OCI-LY7 (cell line): ENCODE measurements around the gene GALNT14. TPM values are rescaled to one million over a fixed set of nuclear protein-coding genes. Genes with fewer than 3 reads are reported as not detected.

Source experiments
- BruUV-seq: library from RNA; stranded (reverse); fragments of 400-500 nt; replicated peaks from 2 replicates; lab custom pipeline; 2021; lab: Mats Ljungman, UMichigan
- CTCF ChIA-PET: fragments of 300-600 bp; sonication (Branson Sonifier 250); formaldehyde crosslinking; loops from one replicate; lab custom pipeline; 2022; ENCODE audit warnings: antibody characterized with exemption; ENCODE audit not compliant: unreplicated experiment; lab: Charles Lee
- POLR2A ChIA-PET: fragments of 300-600 bp; sonication (Branson Sonifier 250); formaldehyde crosslinking; loops from one replicate; lab custom pipeline; 2022; ENCODE audit warnings: antibody characterized with exemption; lab: Charles Lee
- DNase-seq: peaks from one replicate; pipeline ENCODE4 v3.0.0-alpha.2; 2015; ENCODE audit warnings: low spot score
- H2AFZ ChIP-seq: fragments of 200-600 bp; sonication (generic), shearing (Covaris generic); 2 replicates; pipeline ENCODE4 v1.6.1; 2014; ENCODE audit warnings: mild to moderate bottlenecking, antibody characterized with exemption, low read length, moderate library complexity
- H3K27ac ChIP-seq: fragments of 200-600 bp; sonication (generic); 2 replicates; pipeline ENCODE4 v1.5.1; 2014; ENCODE audit warnings: mixed run types, low read depth, mild to moderate bottlenecking, moderate library complexity, low read length, inconsistent platforms; ENCODE audit not compliant: poor library complexity, severe bottlenecking
- H3K36me3 ChIP-seq: fragments of 200-600 bp; sonication (generic); 2 replicates; pipeline ENCODE4 v1.6.1; 2014; ENCODE audit warnings: mild to moderate bottlenecking, antibody characterized with exemption, low read length, moderate library complexity, mixed read lengths; ENCODE audit not compliant: insufficient read depth
- H3K4me1 ChIP-seq: fragments of 200-600 bp; sonication (generic); 2 replicates; pipeline ENCODE4 v1.5.1; 2014; ENCODE audit warnings: mild to moderate bottlenecking, low read length; ENCODE audit not compliant: insufficient read depth, poor library complexity, severe bottlenecking
- H3K4me2 ChIP-seq: fragments of 200-600 bp; sonication (generic); 2 replicates; pipeline ENCODE4 v1.6.1; 2014; ENCODE audit warnings: mild to moderate bottlenecking, low read length
- H3K4me3 ChIP-seq: fragments of 200-600 bp; sonication (generic); 2 replicates; pipeline ENCODE4 v1.5.1; 2014; ENCODE audit warnings: mild to moderate bottlenecking, low read depth, low read length; ENCODE audit not compliant: poor library complexity, severe bottlenecking
- H3K79me2 ChIP-seq: fragments of 200-600 bp; sonication (generic); 2 replicates; pipeline ENCODE4 v1.6.1; 2016; ENCODE audit warnings: low read depth, mild to moderate bottlenecking, low read length, moderate library complexity, mixed read lengths; ENCODE audit not compliant: insufficient read depth
- H3K9me2 ChIP-seq: fragments of 200-600 bp; sonication (generic); 2 replicates; pipeline ENCODE4 v1.6.1; 2016; ENCODE audit warnings: mild to moderate bottlenecking, low read length, mixed read lengths; ENCODE audit not compliant: insufficient read depth
- H3K9me3 ChIP-seq: fragments of 200-600 bp; sonication (generic); 2 replicates; pipeline ENCODE4 v1.6.1; 2014; ENCODE audit warnings: mild to moderate bottlenecking, mixed run types, low read length, mixed read lengths
- H4K20me1 ChIP-seq: fragments of 200-600 bp; sonication (generic); 2 replicates; pipeline ENCODE4 v1.6.1; 2014; ENCODE audit warnings: mild to moderate bottlenecking, antibody characterized with exemption, low read length, moderate library complexity, mixed read lengths; ENCODE audit not compliant: insufficient read depth
- EZH2phosphoT487 ChIP-seq: fragments of 200-600 bp; sonication (generic); IDR thresholded peaks from 2 replicates; pipeline ENCODE4 v1.6.1; 2018; ENCODE audit warnings: low read depth, borderline replicate concordance, mild to moderate bottlenecking, mixed run types, antibody characterized with exemption, low read length, moderate library complexity, mixed read lengths
- intact Hi-C: fragments of 100-400 bp; cut with micrococcal nuclease; formaldehyde crosslinking; loops from one replicate; pipeline ENCODE4 v1.10.0; 2022; ENCODE audit not compliant: unreplicated experiment
- total RNA-seq, 2 experiments: library from RNA; depleted of rRNA in 1 of 2; stranded (reverse); fragments of >200 nt in 1 of 2; shearing (Covaris generic) in 1 of 2; gene quantifications; 2 replicates each; pipeline ENCODE4 v1.2.3, GENCODE V29; 2014 to 2022
- TF ChIP-seq, protein P1 (sequence below): fragments of 200-600 bp; sonication (generic); conservative IDR thresholded peaks from 2 replicates; pipeline ENCODE4 v1.5.1; 2014; ENCODE audit warnings: mild to moderate bottlenecking, antibody characterized with exemption, low read length, moderate library complexity, mixed read lengths

The GALNT14 gene
- total RNA-seq, 2 experiments from 2014 or later = 14.8 to 25.6 TPM

DNA sequence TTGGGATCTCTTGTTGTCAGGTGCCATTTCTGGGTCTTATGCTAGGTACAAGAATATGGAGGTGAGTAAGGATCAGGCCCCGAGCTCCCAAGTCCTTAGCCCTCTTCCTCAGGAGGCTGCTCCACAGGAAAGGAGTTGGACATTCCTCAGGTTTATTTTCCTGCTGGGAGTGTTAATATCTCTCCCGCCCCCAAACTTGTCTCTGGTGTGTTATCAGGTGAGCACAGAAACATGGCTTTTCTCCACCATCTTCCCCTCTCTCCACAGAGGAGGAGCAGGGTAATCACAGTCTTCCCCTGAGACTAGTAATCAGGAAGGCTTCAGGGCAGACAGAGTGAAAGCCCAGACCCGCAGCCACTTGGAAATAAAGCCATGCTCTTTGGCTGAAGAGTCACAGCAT lies 257.7 kb downstream of the GALNT14 start:
- BruUV-seq = no TSS peak
- ChIA-PET POLR2A (interaction anchor here (0.7 kb wide), 1 partner anchor 20 kb away, joined by 4 read pairs; no protein-coding TSS in a partner anchor), CTCF (no interaction called here)
- Histone ChIP-seq H3K4me3 (no peak overlapping the region), H3K9me2 (no peaks in the 10 kb centered on the region), H3K27ac (no peak overlapping the region), H3K79me2 (no peaks in the 10 kb centered on the region), H3K9me3 (no peaks in the 10 kb centered on the region), H3K4me1 (no peaks in the 10 kb centered on the region), H3K4me2 (no peak overlapping the region), H3K36me3 (no peaks in the 10 kb centered on the region), H4K20me1 (no peaks in the 10 kb centered on the region), H2AFZ (no peak overlapping the region)
- DNase-seq = no peak
- intact Hi-C loops = no loop called here
- TF ChIP-seq, protein P1, sequence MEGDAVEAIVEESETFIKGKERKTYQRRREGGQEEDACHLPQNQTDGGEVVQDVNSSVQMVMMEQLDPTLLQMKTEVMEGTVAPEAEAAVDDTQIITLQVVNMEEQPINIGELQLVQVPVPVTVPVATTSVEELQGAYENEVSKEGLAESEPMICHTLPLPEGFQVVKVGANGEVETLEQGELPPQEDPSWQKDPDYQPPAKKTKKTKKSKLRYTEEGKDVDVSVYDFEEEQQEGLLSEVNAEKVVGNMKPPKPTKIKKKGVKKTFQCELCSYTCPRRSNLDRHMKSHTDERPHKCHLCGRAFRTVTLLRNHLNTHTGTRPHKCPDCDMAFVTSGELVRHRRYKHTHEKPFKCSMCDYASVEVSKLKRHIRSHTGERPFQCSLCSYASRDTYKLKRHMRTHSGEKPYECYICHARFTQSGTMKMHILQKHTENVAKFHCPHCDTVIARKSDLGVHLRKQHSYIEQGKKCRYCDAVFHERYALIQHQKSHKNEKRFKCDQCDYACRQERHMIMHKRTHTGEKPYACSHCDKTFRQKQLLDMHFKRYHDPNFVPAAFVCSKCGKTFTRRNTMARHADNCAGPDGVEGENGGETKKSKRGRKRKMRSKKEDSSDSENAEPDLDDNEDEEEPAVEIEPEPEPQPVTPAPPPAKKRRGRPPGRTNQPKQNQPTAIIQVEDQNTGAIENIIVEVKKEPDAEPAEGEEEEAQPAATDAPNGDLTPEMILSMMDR = no peak
- no peak for TF ChIP-seq EZH2phosphoT487

DNA sequence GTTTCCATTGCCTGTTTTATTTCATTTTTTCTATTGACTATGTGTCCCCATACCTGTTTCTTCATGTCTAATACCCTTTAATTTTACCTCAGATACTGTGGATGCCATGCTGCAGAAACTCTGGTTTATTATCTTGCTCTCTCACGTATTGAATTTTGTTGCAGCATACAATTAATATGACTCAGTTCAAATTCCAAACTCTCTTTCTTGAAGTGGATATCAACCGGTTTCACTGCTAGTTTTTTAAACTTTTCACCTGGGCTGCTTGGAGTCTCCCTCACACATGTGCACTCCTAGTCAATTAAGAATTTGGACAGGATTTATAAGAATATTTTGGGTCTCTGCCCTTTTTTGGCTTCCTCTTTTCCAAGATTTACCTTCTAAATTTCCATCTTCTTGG lies 260.4 kb downstream of the GALNT14 start:
- H2AFZ ChIP-seq = no peak overlapping the region
- no peaks in the 10 kb centered on the region for H3K4me1 ChIP-seq
- H3K9me3 ChIP-seq = 0 out of 2 replicates have a peak, but pooled peaks cover 7% of the 10 kb centered on the region
- H3K4me3 ChIP-seq = no peak overlapping the region
- H3K79me2 ChIP-seq = no peaks in the 10 kb centered on the region
- H3K36me3 ChIP-seq = no peaks in the 10 kb centered on the region
- intact Hi-C loops = no loop called here
- H3K27ac ChIP-seq = no peak overlapping the region
- BruUV-seq = no TSS peak
- no peak for DNase-seq
- TF ChIP-seq, protein P1 = no peak
- TF ChIP-seq EZH2phosphoT487 = no peak
- CTCF ChIA-PET = no interaction called here
- POLR2A ChIA-PET = interaction anchor here (0.6 kb wide), 1 partner anchor 66 kb away, joined by 3 read pairs; no protein-coding TSS in a partner anchor
- no peaks in the 10 kb centered on the region for H3K9me2 ChIP-seq
- H4K20me1 ChIP-seq = no peaks in the 10 kb centered on the region
- H3K4me2 ChIP-seq = no peak overlapping the region

DNA sequence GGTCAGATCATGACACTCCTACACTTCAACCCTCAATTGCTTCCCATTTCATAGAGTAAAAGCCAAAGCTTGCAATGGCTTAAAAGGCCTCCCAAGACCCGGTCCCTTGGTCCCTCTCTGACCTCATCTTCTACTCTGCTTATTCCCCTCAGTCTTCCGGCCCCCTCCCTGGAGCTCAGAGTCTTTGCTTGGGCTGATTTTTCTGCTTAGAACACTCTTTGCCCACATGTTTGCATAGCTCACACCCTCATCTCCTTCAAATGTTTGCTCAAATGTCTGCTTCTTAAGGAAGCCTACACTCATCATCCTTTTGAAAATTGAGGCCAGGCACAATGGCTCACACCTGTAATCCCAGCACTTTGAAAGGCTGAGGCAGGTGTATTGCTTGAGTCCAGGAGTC lies 265.4 kb downstream of the GALNT14 start:
- CTCF ChIA-PET = interaction anchor here (0.5 kb wide), 1 partner anchor 141 kb away, joined by 3 read pairs; no protein-coding TSS in a partner anchor
- BruUV-seq = no TSS peak

More for the DNA sequence above, 265.4 kb downstream of the GALNT14 start:
- H3K79me2 ChIP-seq = no peaks in the 10 kb centered on the region
- 0 out of 2 replicates have a peak, but pooled peaks cover 7% of the 10 kb centered on the region for H3K9me3 ChIP-seq
- no peaks in the 10 kb centered on the region for H4K20me1 ChIP-seq
- no peaks in the 10 kb centered on the region for H3K9me2 ChIP-seq
- H3K27ac ChIP-seq = no peak overlapping the region
- H3K4me2 ChIP-seq = no peak overlapping the region
- H3K4me1 ChIP-seq = peaks cover 2% of the 10 kb centered on the region
- intact Hi-C loops = no loop called here
- no peaks in the 10 kb centered on the region for H3K36me3 ChIP-seq
- POLR2A ChIA-PET = interaction anchor here (0.6 kb wide), 2 partner anchors 465 to 960 kb away, joined by 3 to 5 read pairs; no protein-coding TSS in a partner anchor
- no peak overlapping the region for H2AFZ ChIP-seq
- no peak for TF ChIP-seq EZH2phosphoT487
- TF ChIP-seq, protein P1 = no peak
- no peak for DNase-seq
- H3K4me3 ChIP-seq = no peak overlapping the region
